Measurements from ENCODE around the gene ANKFN1.

- no peak for TF ChIP-seq CTCF (IDR thresholded peaks at IDR 0.05)
- no peak for TF ChIP-seq POLR2A (IDR thresholded peaks at IDR 0.05)
- TF ChIP-seq POLR2AphosphoS5 (IDR thresholded peaks at IDR 0.05), result no peak
- TF ChIP-seq EP300 (IDR thresholded peaks at IDR 0.05), result no peak
Observed at GRCh38 chr17:56506349-56506748, 353.1 kb downstream of the ANKFN1 start.
